ENCODE measurements around the gene IER5L. TPM values are rescaled to one million over a fixed set of nuclear protein-coding genes. Genes with fewer than 3 reads are reported as not detected.

IER5L gene
- polyA plus RNA-seq, 1 donor (not counting 4 experiments of a cell fraction or from before 2014, with no cell fraction given): 2.1 TPM

- dilution Hi-C loops (cut with MboI; ENCODE audit: extremely low pct_ligation_motif_present, low sequenced_read_pairs): no loop called here
- Histone ChIP-seq H3K4me2 (ENCODE audit: control insufficient read depth, extremely low read depth, insufficient read depth, low read depth, low read length) (peak overlapping the region; percentile 84), H3K9me3 (ENCODE audit: control insufficient read depth, low read depth, low read length) (no peaks in the 10 kb centered on the region), H3K4me1 (ENCODE audit: control insufficient read depth, extremely low read depth, insufficient read depth, low read length) (peaks cover 48% of the 10 kb centered on the region), H3K79me2 (ENCODE audit: control insufficient read depth, insufficient read depth, low read length) (peaks cover 6% of the 10 kb centered on the region), H4K20me1 (ENCODE audit: control insufficient read depth, extremely low read depth, insufficient read depth, low read length) (no peaks in the 10 kb centered on the region), H3K36me3 (ENCODE audit: control insufficient read depth in 2 of 2, extremely low read depth in 1 of 2, insufficient read depth in 2 of 2, low read length in 2 of 2) (peaks cover 17 to 27% of the 10 kb centered on the region in 2 experiments), H3K9ac (ENCODE audit: control insufficient read depth, extremely low read depth, insufficient read depth, low read length) (peak overlapping the region; percentile 97), H3K27ac (ENCODE audit: control insufficient read depth, insufficient read depth, low read length) (peak overlapping the region; percentile 99), H3K4me3 (ENCODE audit: control insufficient read depth in 2 of 3, extremely low read depth in 1 of 3, insufficient read depth in 2 of 3, low read depth in 1 of 3, low read length in 3 of 3) (peak overlapping the region; percentile 19 to 62 (median 58)), H3K9me1 (ENCODE audit: control insufficient read depth, extremely low read depth, insufficient read depth, low read length) (peaks cover 2% of the 10 kb centered on the region), H3K27me3 (ENCODE audit: control insufficient read depth, extremely low read depth, insufficient read depth, low read length) (no peaks in the 10 kb centered on the region), H2AFZ (ENCODE audit: control insufficient read depth, low read length) (no peak overlapping the region)
- FAIRE-seq (no peak), DNase-seq (ENCODE audit: low read depth, low spot score) (no peak)
- TF ChIP-seq, protein P1, sequence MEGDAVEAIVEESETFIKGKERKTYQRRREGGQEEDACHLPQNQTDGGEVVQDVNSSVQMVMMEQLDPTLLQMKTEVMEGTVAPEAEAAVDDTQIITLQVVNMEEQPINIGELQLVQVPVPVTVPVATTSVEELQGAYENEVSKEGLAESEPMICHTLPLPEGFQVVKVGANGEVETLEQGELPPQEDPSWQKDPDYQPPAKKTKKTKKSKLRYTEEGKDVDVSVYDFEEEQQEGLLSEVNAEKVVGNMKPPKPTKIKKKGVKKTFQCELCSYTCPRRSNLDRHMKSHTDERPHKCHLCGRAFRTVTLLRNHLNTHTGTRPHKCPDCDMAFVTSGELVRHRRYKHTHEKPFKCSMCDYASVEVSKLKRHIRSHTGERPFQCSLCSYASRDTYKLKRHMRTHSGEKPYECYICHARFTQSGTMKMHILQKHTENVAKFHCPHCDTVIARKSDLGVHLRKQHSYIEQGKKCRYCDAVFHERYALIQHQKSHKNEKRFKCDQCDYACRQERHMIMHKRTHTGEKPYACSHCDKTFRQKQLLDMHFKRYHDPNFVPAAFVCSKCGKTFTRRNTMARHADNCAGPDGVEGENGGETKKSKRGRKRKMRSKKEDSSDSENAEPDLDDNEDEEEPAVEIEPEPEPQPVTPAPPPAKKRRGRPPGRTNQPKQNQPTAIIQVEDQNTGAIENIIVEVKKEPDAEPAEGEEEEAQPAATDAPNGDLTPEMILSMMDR (optimal IDR thresholded peaks at IDR 0.05 in 1 of 3, IDR thresholded peaks at IDR 0.05 in 1 of 3, conservative IDR thresholded peaks at IDR 0.05 in 1 of 3; ENCODE audit: extremely low read depth in 1 of 3, insufficient read depth in 2 of 3, low read length in 3 of 3): no peak
- TF ChIP-seq EZH2 (IDR thresholded peaks at IDR 0.05; ENCODE audit: low read length): no peak
Measured at GRCh38 chr9:129140397-129141065, 37.5 kb downstream of the IER5L start.

DNA sequence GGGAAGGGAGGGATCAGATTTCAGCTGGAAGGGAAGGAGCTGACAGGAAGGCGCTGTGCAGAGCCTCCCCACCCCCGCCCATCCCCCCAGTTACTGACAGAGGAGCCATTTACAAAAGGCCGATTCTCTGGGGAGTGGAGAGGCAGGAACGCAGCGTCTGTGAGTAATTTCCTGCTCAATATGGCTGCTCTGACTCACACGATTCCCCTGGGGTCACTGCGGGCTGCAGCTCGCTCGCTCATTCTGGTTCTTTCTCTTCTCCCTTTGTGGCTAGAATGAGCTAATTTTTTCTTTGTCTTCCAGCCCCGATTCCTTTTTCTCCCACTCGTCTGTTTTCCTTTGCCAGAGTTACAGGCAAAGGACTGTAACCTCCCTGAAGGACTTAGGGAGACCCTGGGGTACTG, 38.1 kb downstream of the IER5L start:
- TF ChIP-seq, protein P1 (optimal IDR thresholded peaks at IDR 0.05 in 1 of 3, IDR thresholded peaks at IDR 0.05 in 1 of 3, conservative IDR thresholded peaks at IDR 0.05 in 1 of 3; ENCODE audit: extremely low read depth in 1 of 3, insufficient read depth in 2 of 3, low read length in 3 of 3): no peak
- Histone ChIP-seq H3K4me3 (ENCODE audit: control insufficient read depth in 2 of 3, extremely low read depth in 1 of 3, insufficient read depth in 2 of 3, low read depth in 1 of 3, low read length in 3 of 3) (peak overlapping the region; percentile 31 to 62 (median 58)), H3K79me2 (ENCODE audit: control insufficient read depth, insufficient read depth, low read length) (peaks cover 6% of the 10 kb centered on the region), H4K20me1 (ENCODE audit: control insufficient read depth, extremely low read depth, insufficient read depth, low read length) (no peaks in the 10 kb centered on the region), H2AFZ (ENCODE audit: control insufficient read depth, low read length) (no peak overlapping the region), H3K9me3 (ENCODE audit: control insufficient read depth, low read depth, low read length) (no peaks in the 10 kb centered on the region), H3K9me1 (ENCODE audit: control insufficient read depth, extremely low read depth, insufficient read depth, low read length) (peaks cover 2% of the 10 kb centered on the region), H3K9ac (ENCODE audit: control insufficient read depth, extremely low read depth, insufficient read depth, low read length) (peak overlapping the region; percentile 97), H3K4me1 (ENCODE audit: control insufficient read depth, extremely low read depth, insufficient read depth, low read length) (peaks cover 48% of the 10 kb centered on the region), H3K36me3 (ENCODE audit: control insufficient read depth in 2 of 2, extremely low read depth in 1 of 2, insufficient read depth in 2 of 2, low read length in 2 of 2) (peaks cover 15 to 24% of the 10 kb centered on the region in 2 experiments), H3K27me3 (ENCODE audit: control insufficient read depth, extremely low read depth, insufficient read depth, low read length) (no peaks in the 10 kb centered on the region), H3K4me2 (ENCODE audit: control insufficient read depth, extremely low read depth, insufficient read depth, low read depth, low read length) (peak overlapping the region; percentile 88), H3K27ac (ENCODE audit: control insufficient read depth, insufficient read depth, low read length) (peak overlapping the region; percentile 99)
- DNase-seq (ENCODE audit: low read depth, low spot score): peak; percentile 89
- FAIRE-seq: peak; percentile 87
- dilution Hi-C loops (cut with MboI; ENCODE audit: extremely low pct_ligation_motif_present, low sequenced_read_pairs): no loop called here
